ENCODE results near the gene CCNA2. TPM values are rescaled to one million over a fixed set of nuclear protein-coding genes. Genes with fewer than 3 reads are reported as not detected.

Gene CCNA2
- total and polyA plus RNA-seq, 2 donors (not counting 3 experiments of a cell fraction or from before 2014, with no cell fraction given), result 23.3 to 65.4 TPM

DNA sequence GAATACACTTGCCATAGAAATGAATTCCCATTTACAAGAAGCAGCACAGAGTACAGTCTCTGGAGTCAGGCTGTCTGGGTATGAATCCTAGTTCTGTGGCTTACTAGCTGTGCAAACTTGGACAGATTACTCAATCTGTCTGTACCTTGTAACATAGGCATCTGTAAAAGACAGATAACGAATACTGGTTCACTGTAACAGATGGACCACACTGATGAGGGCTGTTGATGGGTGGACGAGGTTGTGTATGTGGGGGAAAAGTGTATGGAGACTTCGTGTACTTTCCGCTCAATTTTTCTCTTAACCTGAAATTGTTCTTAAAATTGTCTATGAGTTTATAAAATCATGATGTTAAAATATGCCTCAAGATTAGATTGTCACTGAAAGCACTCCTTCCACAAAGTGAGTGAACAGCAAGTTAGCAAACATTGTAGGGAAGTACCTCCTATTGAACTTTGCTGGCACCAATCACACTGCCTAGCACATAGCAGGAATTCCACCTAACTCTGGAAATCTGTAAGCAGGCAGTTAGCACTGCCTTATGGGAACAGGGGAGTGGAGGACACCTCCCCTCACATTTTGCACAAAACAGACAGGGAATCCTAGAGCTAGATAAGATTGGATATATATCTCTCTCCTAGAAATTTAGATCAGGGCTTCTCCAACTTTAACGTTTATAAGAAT is 29.0 kb downstream of the CCNA2 start:
- H3K27ac ChIP-seq (ENCODE audit: insufficient read depth, low read depth, low read length), result no peak overlapping the region
- dilution Hi-C loops (cut with MboI; ENCODE audit: extremely low pct_ligation_motif_present, low sequenced_read_pairs) (no loop called here), intact Hi-C loops (cut with micrococcal nuclease) (no loop called here)
- no peak overlapping the region for H3K9ac ChIP-seq (replicated peaks; ENCODE audit: extremely low read depth, insufficient read depth, low read length)
- no peaks in the 10 kb centered on the region for H3K9me1 ChIP-seq (replicated peaks; ENCODE audit: control insufficient read depth, extremely low read depth, insufficient read depth, low read length)
- peaks cover 12% of the 10 kb centered on the region for H3K4me1 ChIP-seq (ENCODE audit: control insufficient read depth, extremely low read depth, insufficient read depth, low read length)
- H4K20me1 ChIP-seq (replicated peaks; ENCODE audit: control insufficient read depth, extremely low read depth, insufficient read depth, low read length), result no peaks in the 10 kb centered on the region
- POLR2A ChIA-PET, result no interaction called here
- H3K27me3 ChIP-seq (ENCODE audit: control insufficient read depth in 2 of 2, insufficient read depth in 2 of 2, low read length in 2 of 2), result no peaks in the 10 kb centered on the region
- TF ChIP-seq POLR2A (IDR thresholded peaks at IDR 0.05; ENCODE audit: low read depth, low read length), result no peak
- TF ChIP-seq, protein P1, sequence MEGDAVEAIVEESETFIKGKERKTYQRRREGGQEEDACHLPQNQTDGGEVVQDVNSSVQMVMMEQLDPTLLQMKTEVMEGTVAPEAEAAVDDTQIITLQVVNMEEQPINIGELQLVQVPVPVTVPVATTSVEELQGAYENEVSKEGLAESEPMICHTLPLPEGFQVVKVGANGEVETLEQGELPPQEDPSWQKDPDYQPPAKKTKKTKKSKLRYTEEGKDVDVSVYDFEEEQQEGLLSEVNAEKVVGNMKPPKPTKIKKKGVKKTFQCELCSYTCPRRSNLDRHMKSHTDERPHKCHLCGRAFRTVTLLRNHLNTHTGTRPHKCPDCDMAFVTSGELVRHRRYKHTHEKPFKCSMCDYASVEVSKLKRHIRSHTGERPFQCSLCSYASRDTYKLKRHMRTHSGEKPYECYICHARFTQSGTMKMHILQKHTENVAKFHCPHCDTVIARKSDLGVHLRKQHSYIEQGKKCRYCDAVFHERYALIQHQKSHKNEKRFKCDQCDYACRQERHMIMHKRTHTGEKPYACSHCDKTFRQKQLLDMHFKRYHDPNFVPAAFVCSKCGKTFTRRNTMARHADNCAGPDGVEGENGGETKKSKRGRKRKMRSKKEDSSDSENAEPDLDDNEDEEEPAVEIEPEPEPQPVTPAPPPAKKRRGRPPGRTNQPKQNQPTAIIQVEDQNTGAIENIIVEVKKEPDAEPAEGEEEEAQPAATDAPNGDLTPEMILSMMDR (IDR thresholded peaks at IDR 0.05; ENCODE audit: extremely low read depth in 1 of 2, insufficient read depth in 1 of 2, low read depth in 1 of 2, low read length in 2 of 2), result no peak
- TF ChIP-seq FOS (IDR thresholded peaks at IDR 0.05; ENCODE audit: borderline replicate concordance, insufficient read depth, low read length), result no peak
- no peak for TF ChIP-seq EZH2 (IDR thresholded peaks at IDR 0.05; ENCODE audit: borderline replicate concordance, low read depth, low read length, severe bottlenecking)
- TF ChIP-seq MYC (IDR thresholded peaks at IDR 0.05; ENCODE audit: low read depth, low read length), result no peak
- TF ChIP-seq, protein P2, sequence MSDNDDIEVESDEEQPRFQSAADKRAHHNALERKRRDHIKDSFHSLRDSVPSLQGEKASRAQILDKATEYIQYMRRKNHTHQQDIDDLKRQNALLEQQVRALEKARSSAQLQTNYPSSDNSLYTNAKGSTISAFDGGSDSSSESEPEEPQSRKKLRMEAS (IDR thresholded peaks at IDR 0.05; ENCODE audit: insufficient read depth, insufficient read length), result no peak
- TF ChIP-seq JUN (IDR thresholded peaks at IDR 0.05; ENCODE audit: borderline replicate concordance, insufficient read depth, insufficient read length, low read depth), result no peak
- TF ChIP-seq POLR2AphosphoS5 (IDR thresholded peaks at IDR 0.05; ENCODE audit: insufficient read depth, low read depth, low read length), result no peak
- H3K4me3 ChIP-seq (replicated peaks in 1 of 3; ENCODE audit: insufficient read depth in 1 of 3, low read depth in 1 of 3, low read length in 3 of 3), result no peak overlapping the region
- CTCF ChIA-PET, result interaction anchor here (1.0 to 1.4 kb wide), 2 partner anchors 30 to 332 kb away, joined by 3 read pairs; no protein-coding TSS in a partner anchor
- H3K36me3 ChIP-seq (ENCODE audit: control insufficient read depth in 2 of 2, extremely low read depth in 1 of 2, insufficient read depth in 2 of 2, low read length in 2 of 2), result no peaks in the 10 kb centered on the region
- FAIRE-seq (no peak), DNase-seq (ENCODE audit: low read depth, low spot score) (no peak)
- H3K9me3 ChIP-seq (replicated peaks; ENCODE audit: control insufficient read depth, insufficient read depth, low read length), result no peaks in the 10 kb centered on the region
- H3K4me2 ChIP-seq (ENCODE audit: insufficient read depth, low read length), result no peak overlapping the region
- H2AFZ ChIP-seq (ENCODE audit: low read depth, low read length), result no peak overlapping the region
- H3K79me2 ChIP-seq (ENCODE audit: control insufficient read depth, insufficient read depth, low read length), result no peaks in the 10 kb centered on the region
- no TSS peak for BruUV-seq (replicated peaks)

Data from endothelial cell of umbilical vein (primary cell).